PFSK-1 (cell line): ENCODE measurements around the gene LRRC2. TPM values are rescaled to one million over a fixed set of nuclear protein-coding genes. Genes with fewer than 3 reads are reported as not detected.

ENCODE experiments used
- FOXP2 ChIP-seq: optimal IDR thresholded peaks from 2 replicates; pipeline ENCODE3; 2011; ENCODE audit warnings: borderline replicate concordance, control low read depth, inconsistent platforms; ENCODE audit not compliant: insufficient read depth; ENCODE audit errors: extremely low read length, extremely low read depth
- POLR2AphosphoS5 ChIP-seq: IDR thresholded peaks from 2 replicates; pipeline ENCODE4 v1.6.1; 2012; ENCODE audit warnings: low read depth, mild to moderate bottlenecking, control low read depth, low read length, moderate library complexity
- SIN3A ChIP-seq: IDR thresholded peaks from 2 replicates; pipeline ENCODE4 v1.6.1; 2012; ENCODE audit warnings: mild to moderate bottlenecking, low read length, moderate library complexity, borderline replicate concordance; ENCODE audit not compliant: insufficient read depth
- TAF1 ChIP-seq: IDR thresholded peaks from 2 replicates; pipeline ENCODE4 v1.6.1; 2012; ENCODE audit warnings: low read length, control low read depth, borderline replicate concordance; ENCODE audit not compliant: insufficient read depth
- polyA plus RNA-seq: library from polyadenylated mRNA; unstranded; fragments of >200 nt; gene quantifications from one replicate; pipeline ENCODE4 v1.2.1, GENCODE V29; 2012; ENCODE audit warnings: low read depth, missing spikeins; ENCODE audit not compliant: insufficient read length
- TF ChIP-seq, protein P1 (sequence below), 2 experiments: IDR thresholded peaks; 2 replicates each; pipeline versions ENCODE4 v1.6.1 to v1.8.0; 2011 to 2012; ENCODE audit warnings: low read depth in 2 of 2, low read length in 2 of 2, control low read depth in 1 of 2, inconsistent platforms in 1 of 2, mild to moderate bottlenecking in 1 of 2, moderate library complexity in 1 of 2; ENCODE audit not compliant: insufficient read depth in 1 of 2

The LRRC2 gene, protein sequence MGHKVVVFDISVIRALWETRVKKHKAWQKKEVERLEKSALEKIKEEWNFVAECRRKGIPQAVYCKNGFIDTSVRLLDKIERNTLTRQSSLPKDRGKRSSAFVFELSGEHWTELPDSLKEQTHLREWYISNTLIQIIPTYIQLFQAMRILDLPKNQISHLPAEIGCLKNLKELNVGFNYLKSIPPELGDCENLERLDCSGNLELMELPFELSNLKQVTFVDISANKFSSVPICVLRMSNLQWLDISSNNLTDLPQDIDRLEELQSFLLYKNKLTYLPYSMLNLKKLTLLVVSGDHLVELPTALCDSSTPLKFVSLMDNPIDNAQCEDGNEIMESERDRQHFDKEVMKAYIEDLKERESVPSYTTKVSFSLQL
- not detected for polyA plus RNA-seq

DNA sequence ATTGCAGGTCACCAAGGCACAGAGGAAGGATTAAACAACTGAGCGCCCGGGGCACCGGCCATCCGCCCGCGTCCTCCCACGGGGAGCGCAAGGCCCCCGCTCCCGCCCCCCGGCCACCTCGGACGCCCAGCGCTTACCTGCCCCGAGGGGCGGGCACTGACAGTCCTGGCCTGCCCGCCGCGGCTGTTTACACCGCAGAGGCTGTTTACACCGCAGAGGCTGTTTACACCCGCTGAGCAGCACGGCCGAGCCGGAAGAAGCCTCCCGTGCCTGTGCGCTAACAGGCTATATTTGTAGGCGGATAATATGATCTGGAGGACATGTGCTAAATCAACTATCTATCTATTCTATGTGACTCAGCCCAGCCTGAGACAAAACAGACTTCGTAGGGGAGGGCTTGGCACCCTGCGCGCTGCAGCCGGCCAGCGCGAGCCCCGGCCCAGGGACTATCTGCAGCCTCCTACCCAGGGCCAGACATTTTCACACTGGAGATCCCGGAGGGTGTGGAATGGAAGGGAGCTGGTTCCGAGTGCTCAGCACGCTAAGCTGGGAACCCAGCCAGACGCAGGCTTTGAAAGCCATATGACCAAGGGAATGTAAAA, at the start of gene LRRC2:
LRRC2 (minus strand) TSS at position 263 of the 602 bp plus-strand sequence. CDS start 14,711 bp downstream, outside the sequence.
- TF ChIP-seq POLR2AphosphoS5 (no peak), FOXP2 (peak; percentile 96)

DNA sequence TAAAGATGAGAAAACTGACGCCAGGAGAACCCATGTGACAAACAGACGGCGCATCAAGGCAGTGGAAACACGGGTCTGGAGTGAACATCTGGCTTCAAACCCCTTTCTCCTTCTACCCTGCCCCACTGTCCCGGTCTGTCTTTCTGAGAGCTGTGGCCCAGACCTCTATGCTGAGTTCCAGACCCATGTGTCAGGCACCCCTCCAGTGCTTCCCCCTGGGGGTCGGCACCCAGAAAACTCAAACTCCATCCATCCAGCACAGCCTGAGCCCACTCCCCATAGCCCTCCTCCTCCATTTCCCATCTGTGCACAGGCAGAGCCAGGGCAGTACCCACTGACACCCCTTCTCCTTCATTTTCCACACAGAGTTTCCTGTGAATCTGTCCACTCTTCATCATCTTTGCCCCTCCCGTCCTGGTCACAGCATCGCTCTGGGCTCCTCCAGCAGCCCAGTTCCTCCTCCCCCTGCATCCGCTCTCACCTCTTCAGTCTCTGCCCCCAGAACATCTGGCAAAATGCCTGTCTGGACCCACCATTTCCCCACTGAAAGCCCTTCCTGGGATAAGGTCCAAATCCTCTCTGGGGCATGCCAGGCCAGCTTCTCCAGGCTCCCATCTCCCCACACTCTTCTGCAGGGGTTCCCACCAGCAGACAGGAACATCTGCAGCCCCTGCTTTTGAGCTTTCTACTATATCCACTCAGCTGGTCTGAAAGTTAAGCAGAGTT, 49.1 kb upstream of the LRRC2 start:
- TF ChIP-seq FOXP2 (no peak), POLR2AphosphoS5 (no peak), TAF1 (no peak), SIN3A (no peak)
- TF ChIP-seq, protein P1, sequence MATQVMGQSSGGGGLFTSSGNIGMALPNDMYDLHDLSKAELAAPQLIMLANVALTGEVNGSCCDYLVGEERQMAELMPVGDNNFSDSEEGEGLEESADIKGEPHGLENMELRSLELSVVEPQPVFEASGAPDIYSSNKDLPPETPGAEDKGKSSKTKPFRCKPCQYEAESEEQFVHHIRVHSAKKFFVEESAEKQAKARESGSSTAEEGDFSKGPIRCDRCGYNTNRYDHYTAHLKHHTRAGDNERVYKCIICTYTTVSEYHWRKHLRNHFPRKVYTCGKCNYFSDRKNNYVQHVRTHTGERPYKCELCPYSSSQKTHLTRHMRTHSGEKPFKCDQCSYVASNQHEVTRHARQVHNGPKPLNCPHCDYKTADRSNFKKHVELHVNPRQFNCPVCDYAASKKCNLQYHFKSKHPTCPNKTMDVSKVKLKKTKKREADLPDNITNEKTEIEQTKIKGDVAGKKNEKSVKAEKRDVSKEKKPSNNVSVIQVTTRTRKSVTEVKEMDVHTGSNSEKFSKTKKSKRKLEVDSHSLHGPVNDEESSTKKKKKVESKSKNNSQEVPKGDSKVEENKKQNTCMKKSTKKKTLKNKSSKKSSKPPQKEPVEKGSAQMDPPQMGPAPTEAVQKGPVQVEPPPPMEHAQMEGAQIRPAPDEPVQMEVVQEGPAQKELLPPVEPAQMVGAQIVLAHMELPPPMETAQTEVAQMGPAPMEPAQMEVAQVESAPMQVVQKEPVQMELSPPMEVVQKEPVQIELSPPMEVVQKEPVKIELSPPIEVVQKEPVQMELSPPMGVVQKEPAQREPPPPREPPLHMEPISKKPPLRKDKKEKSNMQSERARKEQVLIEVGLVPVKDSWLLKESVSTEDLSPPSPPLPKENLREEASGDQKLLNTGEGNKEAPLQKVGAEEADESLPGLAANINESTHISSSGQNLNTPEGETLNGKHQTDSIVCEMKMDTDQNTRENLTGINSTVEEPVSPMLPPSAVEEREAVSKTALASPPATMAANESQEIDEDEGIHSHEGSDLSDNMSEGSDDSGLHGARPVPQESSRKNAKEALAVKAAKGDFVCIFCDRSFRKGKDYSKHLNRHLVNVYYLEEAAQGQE (IDR thresholded peaks at IDR 0.05; ENCODE audit: insufficient read depth in 1 of 2, low read depth in 2 of 2, low read length in 2 of 2): no peak

DNA sequence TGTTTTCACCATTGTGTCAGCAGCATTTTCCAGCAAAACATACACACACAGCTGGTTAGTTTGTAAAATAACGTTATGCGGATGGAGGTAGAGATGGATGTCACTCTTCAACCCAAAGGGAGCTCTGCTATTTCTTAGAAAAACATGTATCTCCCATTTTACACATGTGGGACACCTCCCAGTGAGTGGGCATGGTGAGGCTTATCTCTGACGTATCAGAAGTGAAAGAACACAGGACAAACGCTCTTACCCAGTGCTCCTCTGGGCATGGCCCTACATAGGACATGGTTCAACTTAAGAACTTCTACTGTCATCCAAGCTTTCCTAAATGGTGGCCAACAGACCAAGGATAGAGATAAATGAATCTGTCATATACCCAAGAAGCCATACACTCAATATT, 48.3 kb upstream of the LRRC2 start:
- TF ChIP-seq FOXP2: no peak
- no peak for TF ChIP-seq POLR2AphosphoS5

- TF ChIP-seq, protein P1 (IDR thresholded peaks at IDR 0.05; ENCODE audit: insufficient read depth in 1 of 2, low read depth in 2 of 2, low read length in 2 of 2): no peak
- TF ChIP-seq POLR2AphosphoS5 (no peak), TAF1 (no peak), FOXP2 (no peak), SIN3A (no peak)
Observed at GRCh38 chr3:46613313-46614005, 47.4 kb upstream of the LRRC2 start.

GRCh38 chr3:46612324-46612723, 46.2 kb upstream of the LRRC2 start, which contains the start of gene FAM240A:
FAM240A (plus strand) TSS chr3:46612525; CDS start chr3:46612684, 159 bp downstream.
- no peak for TF ChIP-seq SIN3A
- TF ChIP-seq POLR2AphosphoS5: no peak
- no peak for TF ChIP-seq FOXP2
- TF ChIP-seq TAF1: no peak
- TF ChIP-seq, protein P1 (IDR thresholded peaks at IDR 0.05; ENCODE audit: insufficient read depth in 1 of 2, low read depth in 2 of 2, low read length in 2 of 2): no peak
